PC-3 (cell line): Measurements from ENCODE around the gene KIAA1217. TPM values are rescaled to one million over a fixed set of nuclear protein-coding genes. Genes with fewer than 3 reads are reported as not detected.
A peak's percentile ranks its signal among the peaks of the same experiment; 100 is the strongest.
"Not testable (repeated sequence)": the region's sequence is repeated elsewhere in the genome, so short reads cannot be mapped to it uniquely, and the experiment has no call there.

ENCODE experiments used
- ATAC-seq: fragments of 200-7000 bp; cut with Tn5 transposase; 2 replicates; pipeline ENCODE4 v1.9.1; 2020; ENCODE audit warnings: mild to moderate bottlenecking, moderate library complexity
- BruUV-seq: library from RNA; stranded (reverse); fragments of 400-500 nt; replicated peaks from 2 replicates; lab custom pipeline; 2021; lab: Mats Ljungman, UMichigan
- CTCF ChIA-PET: fragments of 300-600 bp; sonication (Branson Sonifier 250); formaldehyde crosslinking; loops from one replicate; lab custom pipeline; 2022; ENCODE audit warnings: antibody characterized with exemption; lab: Charles Lee
- POLR2A ChIA-PET: fragments of 300-600 bp; sonication (Branson Sonifier 250); formaldehyde crosslinking; loops from one replicate; lab custom pipeline; 2022; ENCODE audit warnings: antibody characterized with exemption; ENCODE audit not compliant: unreplicated experiment; lab: Charles Lee
- DNase-seq: peaks from one replicate; pipeline ENCODE4 v3.0.0-alpha.2; 2015
- H2AFZ ChIP-seq: fragments of 300-600 bp; sonication (generic); 2 replicates; pipeline ENCODE4 v1.6.0; 2016; ENCODE audit warnings: antibody characterized with exemption, low read length
- H3F3A ChIP-seq: fragments of 300-600 bp; sonication (generic); one replicate; pipeline ENCODE4 v1.6.0; 2017; ENCODE audit warnings: antibody characterized with exemption, low read length, control low read depth, mild to moderate bottlenecking; ENCODE audit not compliant: unreplicated experiment
- H3K27ac ChIP-seq: fragments of 300-600 bp; sonication (generic); 2 replicates; pipeline ENCODE4 v1.5.1; 2016; ENCODE audit warnings: mild to moderate bottlenecking, low read length
- H3K27me3 ChIP-seq: fragments of 300-600 bp; sonication (generic); 2 replicates; pipeline ENCODE4 v1.6.1; 2016; ENCODE audit warnings: low read length, mixed read lengths
- H3K36me3 ChIP-seq: fragments of 300-600 bp; sonication (generic); 2 replicates; pipeline ENCODE4 v1.6.1; 2016; ENCODE audit warnings: low read depth, mixed run types, low read length, mixed read lengths
- H3K4me1 ChIP-seq: fragments of 300-600 bp; sonication (generic); 2 replicates; pipeline ENCODE4 v1.5.1; 2016; ENCODE audit warnings: low read length; ENCODE audit not compliant: insufficient read depth
- H3K4me2 ChIP-seq: fragments of 300-600 bp; sonication (generic); 2 replicates; pipeline ENCODE4 v1.6.0; 2016; ENCODE audit warnings: low read length
- H3K4me3 ChIP-seq: fragments of 300-600 bp; sonication (generic); 2 replicates; pipeline ENCODE4 v1.5.1; 2016; ENCODE audit warnings: mild to moderate bottlenecking, low read length, mixed read lengths
- H3K79me2 ChIP-seq: fragments of 300-600 bp; sonication (generic); 2 replicates; pipeline ENCODE4 v1.6.1; 2017; ENCODE audit warnings: low read length, mixed read lengths
- H3K9ac ChIP-seq: fragments of 300-600 bp; sonication (generic); 2 replicates; pipeline ENCODE4 v1.6.0; 2016; ENCODE audit warnings: mild to moderate bottlenecking, low read length
- H3K9me2 ChIP-seq: fragments of 300-600 bp; sonication (generic); replicated peaks from 2 replicates; pipeline ENCODE4 v1.6.1; 2016; ENCODE audit warnings: mixed run types, low read length, mixed read lengths
- H3K9me3 ChIP-seq: fragments of 300-600 bp; sonication (generic); 2 replicates; pipeline ENCODE4 v1.6.1; 2016; ENCODE audit warnings: low read length, mixed read lengths
- H4K20me1 ChIP-seq: fragments of 300-600 bp; sonication (generic); 2 replicates; pipeline ENCODE4 v1.6.1; 2016; ENCODE audit warnings: low read length, mixed read lengths
- EZH2 ChIP-seq: fragments of 300-600 bp; sonication (generic); IDR thresholded peaks from one replicate; pipeline ENCODE4 v1.6.1; 2017; ENCODE audit warnings: antibody characterized with exemption, mild to moderate bottlenecking, low read length; ENCODE audit not compliant: unreplicated experiment
- EZH2phosphoT487 ChIP-seq: fragments of 300-600 bp; sonication (generic); IDR thresholded peaks from 2 replicates; pipeline ENCODE4 v1.6.1; 2018; ENCODE audit warnings: mild to moderate bottlenecking, antibody characterized with exemption, low read length, borderline replicate concordance
- intact Hi-C: fragments of 100-400 bp; cut with micrococcal nuclease; formaldehyde crosslinking; loops from 2 replicates; pipeline ENCODE4 v1.9.0; 2023
- total RNA-seq: library from RNA; depleted of rRNA; stranded (reverse); fragments of >200 nt; gene quantifications from 2 replicates; pipeline ENCODE4 v1.2.3, GENCODE V29; 2014
- TF ChIP-seq, protein P1 (sequence below): fragments of 300-600 bp; sonication (generic); conservative IDR thresholded peaks from 2 replicates; pipeline ENCODE4 v1.5.1; 2017; ENCODE audit warnings: antibody characterized with exemption, low read depth, mild to moderate bottlenecking, low read length

The KIAA1217 gene
- total RNA-seq, 1 experiment from 2014 or later: 16.0 TPM

DNA sequence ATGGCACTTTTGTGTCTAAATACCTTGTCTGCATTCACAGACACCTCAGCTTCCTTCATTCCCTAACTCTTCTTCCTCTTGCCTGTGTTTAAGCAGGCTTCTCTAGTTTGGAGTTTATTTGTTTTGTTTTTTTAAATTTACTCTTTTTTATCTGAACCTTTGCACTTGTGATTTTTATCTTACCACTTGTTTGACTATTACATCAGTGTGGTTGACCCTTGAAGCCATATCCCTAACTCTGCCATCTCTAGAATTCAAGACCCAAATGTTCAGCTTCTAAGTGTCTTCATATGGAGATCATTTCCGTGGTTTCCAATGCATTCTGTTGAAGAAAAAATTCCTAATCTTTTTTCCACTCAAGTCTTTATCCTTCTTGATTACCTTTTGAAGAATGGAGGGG, 233.3 kb downstream of the KIAA1217 start:
- TF ChIP-seq, protein P1, sequence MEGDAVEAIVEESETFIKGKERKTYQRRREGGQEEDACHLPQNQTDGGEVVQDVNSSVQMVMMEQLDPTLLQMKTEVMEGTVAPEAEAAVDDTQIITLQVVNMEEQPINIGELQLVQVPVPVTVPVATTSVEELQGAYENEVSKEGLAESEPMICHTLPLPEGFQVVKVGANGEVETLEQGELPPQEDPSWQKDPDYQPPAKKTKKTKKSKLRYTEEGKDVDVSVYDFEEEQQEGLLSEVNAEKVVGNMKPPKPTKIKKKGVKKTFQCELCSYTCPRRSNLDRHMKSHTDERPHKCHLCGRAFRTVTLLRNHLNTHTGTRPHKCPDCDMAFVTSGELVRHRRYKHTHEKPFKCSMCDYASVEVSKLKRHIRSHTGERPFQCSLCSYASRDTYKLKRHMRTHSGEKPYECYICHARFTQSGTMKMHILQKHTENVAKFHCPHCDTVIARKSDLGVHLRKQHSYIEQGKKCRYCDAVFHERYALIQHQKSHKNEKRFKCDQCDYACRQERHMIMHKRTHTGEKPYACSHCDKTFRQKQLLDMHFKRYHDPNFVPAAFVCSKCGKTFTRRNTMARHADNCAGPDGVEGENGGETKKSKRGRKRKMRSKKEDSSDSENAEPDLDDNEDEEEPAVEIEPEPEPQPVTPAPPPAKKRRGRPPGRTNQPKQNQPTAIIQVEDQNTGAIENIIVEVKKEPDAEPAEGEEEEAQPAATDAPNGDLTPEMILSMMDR: no peak
- TF ChIP-seq EZH2: no peak
- TF ChIP-seq EZH2phosphoT487: no peak
- H3K79me2 ChIP-seq: no peaks in the 10 kb centered on the region
- DNase-seq: no peak
- no TSS peak for BruUV-seq
- CTCF ChIA-PET: no interaction called here
- POLR2A ChIA-PET: no interaction called here
- H2AFZ ChIP-seq: no peak overlapping the region
- no peaks in the 10 kb centered on the region for H3K9me2 ChIP-seq
- H3K9ac ChIP-seq: no peak overlapping the region
- no peaks in the 10 kb centered on the region for H4K20me1 ChIP-seq
- H3K9me3 ChIP-seq: no peaks in the 10 kb centered on the region
- intact Hi-C loops: no loop called here
- H3F3A ChIP-seq: no peaks in the 10 kb centered on the region
- no peak overlapping the region for H3K27ac ChIP-seq
- H3K4me1 ChIP-seq: peaks cover 23% of the 10 kb centered on the region
- no peak overlapping the region for H3K4me3 ChIP-seq
- ATAC-seq: no peak
- no peak overlapping the region for H3K4me2 ChIP-seq
- no peaks in the 10 kb centered on the region for H3K27me3 ChIP-seq
- no peaks in the 10 kb centered on the region for H3K36me3 ChIP-seq

DNA sequence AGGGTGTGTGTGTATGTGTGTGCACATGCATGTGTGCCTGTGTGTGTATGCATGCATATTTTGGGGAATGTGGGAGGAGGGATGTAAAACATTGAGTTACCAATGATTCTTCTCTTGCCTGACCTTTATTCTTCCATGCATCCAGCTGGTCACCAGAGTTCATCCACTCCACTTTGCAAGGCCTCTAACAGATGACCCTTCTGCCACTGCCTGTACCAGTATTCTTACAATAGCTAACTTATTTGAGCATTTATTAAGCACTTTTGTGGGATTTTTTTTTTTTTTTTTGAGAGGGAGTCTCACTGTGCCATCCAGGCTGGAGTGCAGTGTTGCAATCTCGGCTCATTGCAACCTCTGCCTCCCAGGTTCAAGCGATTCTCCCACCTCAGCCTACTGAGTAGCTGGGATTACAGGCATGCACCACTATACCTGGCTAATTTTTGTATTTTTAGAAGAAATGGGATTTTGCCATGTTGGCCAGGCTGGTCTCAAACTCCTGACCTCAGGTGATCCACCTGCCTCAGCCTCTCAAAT, 233.8 kb downstream of the KIAA1217 start:
- H3K9me2 ChIP-seq, CTCF ChIA-PET, H2AFZ ChIP-seq, H3K36me3 ChIP-seq, H3K9ac ChIP-seq, H3K79me2 ChIP-seq, DNase-seq, H3K4me2 ChIP-seq, H3K27me3 ChIP-seq, H3F3A ChIP-seq, ATAC-seq, BruUV-seq, H3K9me3 ChIP-seq, intact Hi-C loops, H4K20me1 ChIP-seq, POLR2A ChIA-PET, H3K27ac ChIP-seq, H3K4me3 ChIP-seq: not testable (repeated sequence)
- peaks cover 23% of the 10 kb centered on the region for H3K4me1 ChIP-seq

DNA sequence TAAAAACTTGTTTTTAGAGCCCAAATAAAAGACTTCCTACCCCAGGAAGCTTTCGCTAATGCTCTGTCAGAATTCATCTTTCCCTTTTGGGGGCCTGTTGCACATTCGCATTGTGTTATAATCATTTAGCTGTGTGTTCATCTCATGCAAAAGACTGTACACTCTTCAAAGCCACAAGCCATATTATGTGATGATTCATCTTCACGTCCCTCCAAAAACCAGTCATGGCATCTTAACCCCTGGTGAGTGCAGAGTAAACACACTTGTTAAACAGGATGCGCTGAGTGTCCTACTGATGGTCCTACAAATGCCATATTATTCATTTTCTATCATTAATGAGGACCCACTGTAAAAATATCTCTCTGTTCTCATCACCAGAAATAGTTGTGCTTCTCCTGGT, 235.4 kb downstream of the KIAA1217 start:
- peak overlapping the region; percentile 39 for H3K4me2 ChIP-seq
- H3F3A ChIP-seq: no peaks in the 10 kb centered on the region
- H3K79me2 ChIP-seq: no peaks in the 10 kb centered on the region
- H3K4me3 ChIP-seq: no peak overlapping the region
- H3K36me3 ChIP-seq: no peaks in the 10 kb centered on the region
- no peaks in the 10 kb centered on the region for H3K27me3 ChIP-seq
- H3K9ac ChIP-seq: peak overlapping the region; percentile 35; the same call in 1 of the 2 replicates
- no peak overlapping the region for H2AFZ ChIP-seq
- ChIA-PET CTCF (no interaction called here), POLR2A (no interaction called here)
- H3K27ac ChIP-seq: peak overlapping the region; percentile 72
- ATAC-seq (peak; percentile 93), DNase-seq (peak; percentile 87)
- BruUV-seq: no TSS peak
- peaks cover 28% of the 10 kb centered on the region for H3K4me1 ChIP-seq
- no peaks in the 10 kb centered on the region for H4K20me1 ChIP-seq
- H3K9me2 ChIP-seq: no peaks in the 10 kb centered on the region
- H3K9me3 ChIP-seq: no peaks in the 10 kb centered on the region
- intact Hi-C loops: no loop called here
- TF ChIP-seq, protein P1: no peak
- no peak for TF ChIP-seq EZH2
- no peak for TF ChIP-seq EZH2phosphoT487

DNA sequence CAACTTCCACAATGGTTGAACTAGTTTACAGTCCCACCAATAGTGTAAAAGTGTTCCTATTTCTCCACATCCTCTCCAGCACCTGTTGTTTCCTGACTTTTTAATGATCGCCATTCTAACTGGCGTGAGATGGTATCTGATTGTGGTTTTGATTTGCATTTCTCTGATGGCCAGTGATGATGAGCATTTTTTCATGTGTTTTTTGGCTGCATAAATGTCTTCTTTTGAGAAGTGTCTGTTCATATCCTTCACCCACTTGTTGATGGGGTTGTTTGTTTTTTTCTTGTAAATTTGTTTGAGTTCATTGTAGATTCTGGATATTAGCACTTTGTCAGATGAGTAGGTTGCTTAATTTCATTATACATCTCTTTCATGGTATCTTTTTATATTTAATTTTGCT, 237.0 kb downstream of the KIAA1217 start:
- BruUV-seq, DNase-seq, H3K27me3 ChIP-seq, H3K9me3 ChIP-seq, H3K9me2 ChIP-seq, POLR2A ChIA-PET, H3K36me3 ChIP-seq, ATAC-seq, H3K27ac ChIP-seq, H2AFZ ChIP-seq, intact Hi-C loops, H4K20me1 ChIP-seq, H3F3A ChIP-seq, H3K79me2 ChIP-seq, H3K4me2 ChIP-seq, H3K9ac ChIP-seq, H3K4me3 ChIP-seq, CTCF ChIA-PET: not testable (repeated sequence)
- peaks cover 28% of the 10 kb centered on the region for H3K4me1 ChIP-seq
